Ishikawa (cell line): Measurements from ENCODE around the gene AP3B1.
A peak's percentile ranks its signal among the peaks of the same experiment; 100 is the strongest.

Experiments used
- CEBPB ChIP-seq: IDR thresholded peaks from 2 replicates; pipeline ENCODE4 v1.6.1; 2012
- CREB1 ChIP-seq: IDR thresholded peaks from 2 replicates; pipeline ENCODE4 v1.6.1; 2012; ENCODE audit warnings: low read depth
- EGR1 ChIP-seq: IDR thresholded peaks from 2 replicates; pipeline ENCODE4 v1.6.1; 2012
- EP300 ChIP-seq: IDR thresholded peaks from 2 replicates; pipeline ENCODE4 v1.6.1; 2012; ENCODE audit warnings: borderline replicate concordance
- FOXM1 ChIP-seq: IDR thresholded peaks from 2 replicates; pipeline ENCODE4 v1.6.1; 2012; ENCODE audit warnings: low read depth, borderline replicate concordance
- NFIC ChIP-seq: IDR thresholded peaks from 2 replicates; pipeline ENCODE4 v1.6.1; 2012
- RAD21 ChIP-seq: IDR thresholded peaks from 2 replicates; pipeline ENCODE4 v1.6.1; 2012; ENCODE audit warnings: low read depth
- TAF1 ChIP-seq: IDR thresholded peaks from 2 replicates; pipeline ENCODE4 v1.6.1; 2012; ENCODE audit warnings: low read depth, mild to moderate bottlenecking
- TCF12 ChIP-seq: IDR thresholded peaks from 2 replicates; pipeline ENCODE4 v1.6.1; 2012; ENCODE audit warnings: low read depth
- TEAD4 ChIP-seq: IDR thresholded peaks from 2 replicates; pipeline ENCODE4 v1.6.1; 2012
- YY1 ChIP-seq: IDR thresholded peaks from 2 replicates; pipeline ENCODE4 v1.6.1; 2012; ENCODE audit warnings: low read depth
- ZBTB7A ChIP-seq: IDR thresholded peaks from 2 replicates; pipeline ENCODE4 v1.6.1; 2012; ENCODE audit warnings: low read depth
- TF ChIP-seq, protein P1 (sequence below): IDR thresholded peaks from 2 replicates; pipeline ENCODE4 v1.6.1; 2012
- TF ChIP-seq, protein P2 (sequence below): IDR thresholded peaks from 2 replicates; pipeline ENCODE4 v1.6.1; 2012
- TF ChIP-seq, protein P3 (sequence below): IDR thresholded peaks from 2 replicates; pipeline ENCODE4 v1.6.1; 2012; ENCODE audit warnings: low read depth, mild to moderate bottlenecking

AP3B1 gene

DNA sequence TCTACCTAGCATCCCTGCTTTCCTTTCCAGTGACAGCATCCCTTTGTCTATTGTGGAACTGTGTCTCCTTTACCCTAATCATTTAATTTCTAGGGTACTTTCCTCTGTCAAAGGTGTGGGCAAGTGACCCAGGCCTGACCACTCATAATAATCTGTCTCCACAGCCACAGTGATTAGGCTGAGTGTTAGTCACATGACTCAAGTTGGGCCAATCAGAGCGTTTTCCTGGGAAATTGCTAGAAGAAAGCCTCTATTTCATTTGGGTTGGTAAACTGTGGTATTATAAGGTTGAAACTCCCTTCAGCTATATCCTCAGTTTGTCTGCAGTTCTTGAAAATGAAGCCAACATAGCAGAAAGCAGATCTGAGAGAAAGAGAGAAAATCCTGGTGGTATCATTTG lies 14.2 kb upstream of the AP3B1 start:
- TF ChIP-seq, protein P1, sequence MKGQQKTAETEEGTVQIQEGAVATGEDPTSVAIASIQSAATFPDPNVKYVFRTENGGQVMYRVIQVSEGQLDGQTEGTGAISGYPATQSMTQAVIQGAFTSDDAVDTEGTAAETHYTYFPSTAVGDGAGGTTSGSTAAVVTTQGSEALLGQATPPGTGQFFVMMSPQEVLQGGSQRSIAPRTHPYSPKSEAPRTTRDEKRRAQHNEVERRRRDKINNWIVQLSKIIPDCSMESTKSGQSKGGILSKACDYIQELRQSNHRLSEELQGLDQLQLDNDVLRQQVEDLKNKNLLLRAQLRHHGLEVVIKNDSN, result peak; percentile 66
- TF ChIP-seq NFIC, result no peak

DNA sequence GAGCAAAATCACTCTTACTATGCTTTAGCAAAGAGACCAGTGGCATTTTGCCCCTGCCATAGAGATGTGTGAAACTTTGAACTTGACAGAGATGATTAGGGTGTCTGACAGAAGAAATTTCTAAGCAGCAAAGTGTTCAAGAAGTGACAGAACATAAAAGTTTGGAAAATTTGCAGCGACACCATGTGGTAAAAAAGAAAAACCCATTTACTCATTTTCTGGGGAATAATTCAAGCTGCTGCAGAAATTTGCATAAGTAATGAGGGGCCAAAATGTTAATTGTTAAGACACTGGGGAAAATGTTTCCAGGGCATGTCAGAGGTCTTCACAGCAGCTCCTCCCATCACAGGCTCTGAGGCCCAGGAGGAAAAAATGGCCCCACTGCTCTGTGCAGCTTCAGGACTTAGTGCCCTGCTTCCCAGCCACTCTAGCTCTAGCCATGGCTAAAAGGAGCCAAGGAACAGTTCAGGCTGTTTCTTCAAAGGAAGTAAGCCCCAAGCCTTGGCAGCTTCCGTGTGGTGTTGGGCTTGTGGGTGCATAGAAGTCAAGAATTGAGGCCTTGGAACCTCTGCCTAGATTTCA lies 6.1 kb upstream of the AP3B1 start:
- TF ChIP-seq NFIC (no peak), RAD21 (peak; percentile 39), CEBPB (no peak), TAF1 (no peak)
- TF ChIP-seq, protein P1, result no peak
- TF ChIP-seq, protein P2, sequence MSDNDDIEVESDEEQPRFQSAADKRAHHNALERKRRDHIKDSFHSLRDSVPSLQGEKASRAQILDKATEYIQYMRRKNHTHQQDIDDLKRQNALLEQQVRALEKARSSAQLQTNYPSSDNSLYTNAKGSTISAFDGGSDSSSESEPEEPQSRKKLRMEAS, result no peak

DNA sequence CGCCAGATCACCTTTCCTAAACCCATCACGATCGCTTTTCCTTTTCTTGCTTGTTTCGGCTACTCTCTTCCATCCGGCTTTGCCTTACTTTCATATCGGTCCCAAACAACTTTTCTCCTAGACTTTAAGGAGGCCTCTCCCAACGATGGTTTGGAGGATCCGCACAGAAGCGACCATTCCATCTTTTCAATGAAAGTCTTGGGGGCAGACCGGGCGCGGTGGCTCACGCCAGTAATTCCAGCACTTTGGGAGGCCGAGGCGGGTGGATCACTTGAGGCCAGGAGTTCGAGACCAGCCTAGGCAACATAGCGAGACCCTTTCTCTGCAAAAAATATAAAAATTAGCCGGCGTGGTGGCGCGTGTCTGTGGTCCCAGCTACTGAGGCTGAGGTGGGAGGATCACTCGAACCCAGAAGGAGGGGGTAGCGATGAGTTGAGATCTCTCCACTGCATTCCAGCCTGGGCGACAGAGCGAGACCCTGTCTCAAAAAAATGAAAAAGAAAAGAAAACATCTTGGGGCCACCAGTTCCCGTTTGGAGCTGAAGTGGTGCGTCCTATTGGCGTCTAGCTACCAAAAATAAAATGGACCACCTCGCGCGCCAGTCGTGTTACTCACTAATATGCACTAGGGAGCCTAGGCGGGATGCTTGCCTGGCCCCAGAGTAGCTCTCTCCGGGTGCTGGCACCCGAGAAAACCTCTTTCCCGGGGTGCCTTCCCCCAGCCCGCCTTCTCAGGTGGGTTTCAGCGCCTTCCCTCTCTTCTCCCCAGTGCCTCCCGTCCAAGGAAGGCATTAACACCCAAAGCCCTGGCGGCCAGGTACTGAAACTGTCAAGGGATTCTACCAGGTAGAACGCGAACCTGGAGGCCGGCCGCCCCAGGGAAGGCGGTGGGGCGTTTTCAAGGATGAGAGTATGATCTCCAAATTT lies 800 bp upstream of the AP3B1 start:
- TF ChIP-seq CEBPB (no peak), YY1 (no peak), CREB1 (no peak), ZBTB7A (no peak), NFIC (no peak), FOXM1 (no peak)
- TF ChIP-seq, protein P2, result no peak

DNA sequence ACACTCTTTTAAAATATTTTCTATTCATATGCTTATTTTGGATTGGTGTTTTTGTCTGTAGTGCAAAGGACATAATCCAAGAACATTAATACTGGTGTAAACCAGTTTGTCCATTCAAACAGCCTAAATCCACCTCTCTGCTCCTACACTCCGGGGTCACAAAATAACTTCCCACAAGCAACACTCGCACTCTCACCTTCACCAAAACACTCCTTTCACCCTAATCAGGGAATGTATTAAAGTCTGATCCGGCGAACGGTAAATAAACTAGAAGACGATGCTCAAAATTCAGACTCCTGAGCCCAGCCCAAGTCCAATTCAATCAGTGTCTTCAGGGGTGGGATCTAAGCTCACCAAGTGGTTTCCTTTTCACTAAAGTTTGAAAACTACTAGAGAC lies 649 bp downstream of the AP3B1 start:
- TF ChIP-seq TAF1 (no peak), EGR1 (no peak), RAD21 (no peak), ZBTB7A (no peak), EP300 (no peak)
- TF ChIP-seq, protein P2, result no peak
- TF ChIP-seq, protein P3, sequence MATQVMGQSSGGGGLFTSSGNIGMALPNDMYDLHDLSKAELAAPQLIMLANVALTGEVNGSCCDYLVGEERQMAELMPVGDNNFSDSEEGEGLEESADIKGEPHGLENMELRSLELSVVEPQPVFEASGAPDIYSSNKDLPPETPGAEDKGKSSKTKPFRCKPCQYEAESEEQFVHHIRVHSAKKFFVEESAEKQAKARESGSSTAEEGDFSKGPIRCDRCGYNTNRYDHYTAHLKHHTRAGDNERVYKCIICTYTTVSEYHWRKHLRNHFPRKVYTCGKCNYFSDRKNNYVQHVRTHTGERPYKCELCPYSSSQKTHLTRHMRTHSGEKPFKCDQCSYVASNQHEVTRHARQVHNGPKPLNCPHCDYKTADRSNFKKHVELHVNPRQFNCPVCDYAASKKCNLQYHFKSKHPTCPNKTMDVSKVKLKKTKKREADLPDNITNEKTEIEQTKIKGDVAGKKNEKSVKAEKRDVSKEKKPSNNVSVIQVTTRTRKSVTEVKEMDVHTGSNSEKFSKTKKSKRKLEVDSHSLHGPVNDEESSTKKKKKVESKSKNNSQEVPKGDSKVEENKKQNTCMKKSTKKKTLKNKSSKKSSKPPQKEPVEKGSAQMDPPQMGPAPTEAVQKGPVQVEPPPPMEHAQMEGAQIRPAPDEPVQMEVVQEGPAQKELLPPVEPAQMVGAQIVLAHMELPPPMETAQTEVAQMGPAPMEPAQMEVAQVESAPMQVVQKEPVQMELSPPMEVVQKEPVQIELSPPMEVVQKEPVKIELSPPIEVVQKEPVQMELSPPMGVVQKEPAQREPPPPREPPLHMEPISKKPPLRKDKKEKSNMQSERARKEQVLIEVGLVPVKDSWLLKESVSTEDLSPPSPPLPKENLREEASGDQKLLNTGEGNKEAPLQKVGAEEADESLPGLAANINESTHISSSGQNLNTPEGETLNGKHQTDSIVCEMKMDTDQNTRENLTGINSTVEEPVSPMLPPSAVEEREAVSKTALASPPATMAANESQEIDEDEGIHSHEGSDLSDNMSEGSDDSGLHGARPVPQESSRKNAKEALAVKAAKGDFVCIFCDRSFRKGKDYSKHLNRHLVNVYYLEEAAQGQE, result no peak

DNA sequence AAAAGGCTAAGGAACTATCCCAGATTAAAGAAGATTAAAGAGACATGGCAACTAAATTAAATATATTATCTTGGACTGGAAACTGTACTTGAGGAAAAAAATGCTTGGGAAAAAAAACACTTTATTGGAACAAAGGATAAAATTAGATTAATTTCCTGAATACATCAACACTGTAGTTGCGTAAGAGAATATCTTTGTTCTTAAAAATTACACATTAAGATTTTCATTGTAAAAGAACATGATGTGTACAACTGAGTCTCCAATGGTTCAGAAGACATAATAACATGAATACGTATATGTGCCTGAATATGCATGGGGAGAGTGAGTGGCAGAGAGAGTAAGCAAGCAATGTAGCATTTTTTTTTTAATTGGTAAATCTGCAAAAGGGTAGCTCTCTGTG lies 2.8 kb downstream of the AP3B1 start:
- TF ChIP-seq EGR1 (no peak), TCF12 (no peak), YY1 (no peak), NFIC (no peak), CREB1 (no peak), TEAD4 (no peak), RAD21 (no peak), ZBTB7A (no peak), CEBPB (no peak), FOXM1 (no peak), TAF1 (no peak), EP300 (no peak)
- TF ChIP-seq, protein P2, result no peak
- TF ChIP-seq, protein P3, result no peak
- TF ChIP-seq, protein P1, result no peak
